H1 (cell line): Measurements from ENCODE around the gene CLPTM1L. TPM values are rescaled to one million over a fixed set of nuclear protein-coding genes. Genes with fewer than 3 reads are reported as not detected.
"Not testable (repeated sequence)": the region's sequence is repeated elsewhere in the genome, so short reads cannot be mapped to it uniquely, and the experiment has no call there.

Source experiments
- CTCF ChIA-PET: fragments of 300-600 bp; sonication (Branson Sonifier 250); formaldehyde crosslinking; loops from one replicate; lab custom pipeline; 2021; ENCODE audit not compliant: partially characterized antibody; lab: Charles Lee
- POLR2A ChIA-PET: fragments of 300-600 bp; sonication (Branson Sonifier 250); formaldehyde crosslinking; loops from one replicate; lab custom pipeline; 2021; ENCODE audit warnings: inconsistent platforms; ENCODE audit not compliant: partially characterized antibody; lab: Charles Lee
- DNase-seq, 2 experiments: peaks; one replicate each; pipeline versions ENCODE4 v3.0.0 to v3.0.0-alpha.2; 2010 to 2022; ENCODE audit warnings: low spot score in 2 of 2, low read depth in 1 of 2, mixed read lengths in 1 of 2
- FAIRE-seq: peaks from 2 replicates; lab custom pipeline; 2011; peaks lifted over from hg19 to GRCh38; lab: Jason Lieb, UNC
- H2AFZ ChIP-seq: 2 replicates; pipeline ENCODE4 v1.8.1; 2012; ENCODE audit warnings: low read length, inconsistent platforms
- H2AK5ac ChIP-seq: 2 replicates; pipeline ENCODE4 v1.6.1; 2013; ENCODE audit warnings: low read depth, low read length
- H2BK120ac ChIP-seq: replicated peaks from 2 replicates; pipeline ENCODE3; 2013; ENCODE audit warnings: low read depth, low read length, inconsistent platforms
- H2BK12ac ChIP-seq: 2 replicates; pipeline ENCODE4 v1.6.1; 2013; ENCODE audit warnings: low read depth, low read length
- H2BK15ac ChIP-seq: 2 replicates; pipeline ENCODE4 v1.6.1; 2013; ENCODE audit warnings: low read length
- H2BK20ac ChIP-seq: 2 replicates; pipeline ENCODE4 v1.6.1; 2013; ENCODE audit warnings: low read length
- H2BK5ac ChIP-seq: 2 replicates; pipeline ENCODE4 v1.6.1; 2013; ENCODE audit warnings: low read depth, low read length
- H3K14ac ChIP-seq: 2 replicates; pipeline ENCODE4 v1.6.1; 2013; ENCODE audit warnings: inconsistent platforms; ENCODE audit not compliant: insufficient read length
- H3K18ac ChIP-seq: 2 replicates; pipeline ENCODE4 v1.6.1; 2013; ENCODE audit warnings: low read length; ENCODE audit errors: extremely low read depth
- H3K23ac ChIP-seq: 2 replicates; pipeline ENCODE4 v1.6.1; 2013; ENCODE audit warnings: inconsistent platforms; ENCODE audit not compliant: insufficient read length
- H3K23me2 ChIP-seq: 2 replicates; pipeline ENCODE4 v1.6.1; 2013; ENCODE audit warnings: low read depth, low read length
- H3K27ac ChIP-seq: 2 replicates; pipeline ENCODE4 v1.6.1; 2011; ENCODE audit warnings: low read depth, low read length, inconsistent platforms
- H3K27me3 ChIP-seq, 4 experiments: replicated peaks in 1 of 4; 1 replicate in 1 of 4; 2 replicates in 3 of 4; pipeline versions ENCODE4 v1.6.1 to v1.8.1; 2011 to 2013; ENCODE audit warnings: low read length in 3 of 4, mild to moderate bottlenecking in 3 of 4, inconsistent platforms in 2 of 4, mixed read lengths in 2 of 4, moderate library complexity in 1 of 4; ENCODE audit not compliant: control insufficient read depth in 3 of 4, insufficient read depth in 3 of 4; ENCODE audit errors: extremely low read depth in 1 of 4
- H3K36me3 ChIP-seq, 4 experiments: 2 replicates each; pipeline versions ENCODE4 v1.6.1 to v1.8.1; 2011 to 2013; ENCODE audit warnings: mild to moderate bottlenecking in 4 of 4, low read length in 3 of 4, moderate library complexity in 2 of 4, control low read depth in 1 of 4, inconsistent platforms in 1 of 4; ENCODE audit not compliant: insufficient read depth in 4 of 4, control insufficient read depth in 2 of 4
- H3K4ac ChIP-seq: replicated peaks from 2 replicates; pipeline ENCODE3; 2013; ENCODE audit warnings: low read length, low read depth, mixed read lengths, inconsistent platforms; ENCODE audit not compliant: insufficient read length
- H3K4me1 ChIP-seq, 4 experiments: replicated peaks in 1 of 4; 1 replicate in 1 of 4; 2 replicates in 3 of 4; pipeline versions ENCODE4 v1.6.1 to v1.8.1; 2011 to 2013; ENCODE audit warnings: low read length in 3 of 4, inconsistent platforms in 2 of 4, mixed read lengths in 1 of 4; ENCODE audit not compliant: insufficient read depth in 4 of 4, control insufficient read depth in 3 of 4
- H3K4me2 ChIP-seq, 2 experiments: 2 replicates each; pipeline versions ENCODE4 v1.6.1 to v1.8.1; 2011 to 2013; ENCODE audit warnings: low read depth in 2 of 2, low read length in 2 of 2, control low read depth in 1 of 2, inconsistent platforms in 1 of 2, mild to moderate bottlenecking in 1 of 2; ENCODE audit not compliant: insufficient read depth in 1 of 2
- H3K4me3 ChIP-seq, 4 experiments: fragments of 200-600, 300-600 bp in 1 of 4; sonication (generic), shearing (Covaris generic), sonication (Bioruptor Twin) in 1 of 4; 2 replicates each; pipeline versions ENCODE4 v1.5.1 to v1.8.1; 2011 to 2016; ENCODE audit warnings: low read length in 4 of 4, low read depth in 3 of 4, control low read depth in 2 of 4, inconsistent platforms in 2 of 4, mild to moderate bottlenecking in 2 of 4, mixed read lengths in 1 of 4, moderate library complexity in 1 of 4; ENCODE audit not compliant: insufficient read depth in 2 of 4; ENCODE audit errors: extremely low read depth in 1 of 4
- H3K56ac ChIP-seq: replicated peaks from 2 replicates; pipeline ENCODE3; 2013; ENCODE audit warnings: low read depth, mild to moderate bottlenecking, mixed read lengths, low read length, inconsistent platforms; ENCODE audit not compliant: insufficient read length
- H3K79me1 ChIP-seq: 2 replicates; pipeline ENCODE4 v1.6.1; 2013; ENCODE audit warnings: low read depth, low read length, control low read depth
- H3K79me2 ChIP-seq, 2 experiments: 2 replicates each; pipeline versions ENCODE4 v1.6.1 to v1.8.1; 2012 to 2013; ENCODE audit warnings: low read length in 2 of 2, mild to moderate bottlenecking in 2 of 2, inconsistent platforms in 1 of 2; ENCODE audit not compliant: insufficient read depth in 2 of 2, control insufficient read depth in 1 of 2
- H3K9ac ChIP-seq, 4 experiments: replicated peaks in 1 of 4; 1 replicate in 1 of 4; 2 replicates in 3 of 4; pipeline versions ENCODE4 v1.6.1 to v1.8.1; 2011 to 2013; ENCODE audit warnings: low read depth in 3 of 4, low read length in 3 of 4, control low read depth in 2 of 4, mild to moderate bottlenecking in 2 of 4, moderate library complexity in 2 of 4, inconsistent platforms in 1 of 4; ENCODE audit errors: extremely low read depth in 1 of 4
- H3K9me3 ChIP-seq, 2 experiments: 2 replicates each; pipeline versions ENCODE4 v1.6.1 to v1.8.1; 2012 to 2013; ENCODE audit warnings: mild to moderate bottlenecking in 2 of 2, moderate library complexity in 2 of 2, control low read depth in 1 of 2, inconsistent platforms in 1 of 2, low read depth in 1 of 2, low read length in 1 of 2, mixed read lengths in 1 of 2; ENCODE audit not compliant: insufficient read depth in 2 of 2
- H4K20me1 ChIP-seq, 2 experiments: replicated peaks in 1 of 2; 2 replicates each; pipeline versions ENCODE3 to v1.8.1; 2011 to 2013; ENCODE audit warnings: inconsistent platforms in 2 of 2, low read length in 2 of 2, mild to moderate bottlenecking in 1 of 2; ENCODE audit not compliant: insufficient read depth in 2 of 2, control insufficient read depth in 1 of 2
- H4K5ac ChIP-seq: 2 replicates; pipeline ENCODE4 v1.6.1; 2013; ENCODE audit warnings: low read length, low read depth, mixed read lengths, inconsistent platforms; ENCODE audit not compliant: insufficient read length
- H4K8ac ChIP-seq: 2 replicates; pipeline ENCODE4 v1.8.0; 2013; ENCODE audit warnings: mild to moderate bottlenecking, moderate library complexity, low read length, inconsistent platforms; ENCODE audit not compliant: insufficient read depth; ENCODE audit errors: extremely low read depth
- H4K91ac ChIP-seq: replicated peaks from 2 replicates; pipeline ENCODE3; 2013; ENCODE audit warnings: low read length, mixed read lengths, inconsistent platforms; ENCODE audit not compliant: insufficient read length
- WGBS, 2 experiments: shearing (Covaris generic) in 1 of 2; methylation state at CpG; one replicate each; pipeline versions ENCODE4 v1.1.6 to v1.1.7; 2013 to 2015; ENCODE audit warnings: low lambda C conversion rate in 2 of 2, mixed read lengths in 2 of 2, inconsistent platforms in 1 of 2, low coverage in 1 of 2, missing lambda C conversion rate in 1 of 2; ENCODE audit not compliant: insufficient replicate concordance in 2 of 2, insufficient coverage in 1 of 2, insufficient read length in 1 of 2; ENCODE audit errors: extremely low coverage in 1 of 2, missing lambda C conversion rate in 1 of 2; 5-methylcytosine and 5-hydroxymethylcytosine counted together
- polyA plus RNA-seq, 7 experiments: library from polyadenylated mRNA; depleted of rRNA in 3 of 7; stranded (reverse) in 5 of 7; unstranded in 2 of 7; fragments of >200 nt in 5 of 7; fragments of 200-250 nt in 2 of 7; gene quantifications; 1 replicate in 5 of 7; 2 replicates in 1 of 7; 4 replicates in 1 of 7; pipeline versions ENCODE4 v1.2.1 to v1.2.3, GENCODE V29; 2011 to 2013; ENCODE audit warnings: missing spikeins in 2 of 7, mixed read lengths in 2 of 7
- total RNA-seq: library from RNA; stranded (reverse); fragmentation: NEBNext Ultra II Directional; extraction: Animal tissue kit (Norgen Biotek cat#: 25700); gene quantifications from 2 replicates; pipeline ENCODE4 v1.2.1, GENCODE V29; 2021

Gene CLPTM1L
- total and polyA plus RNA-seq, 2 of the 8 experiments (the other 6 are each of a cell fraction or from before 2014, with no cell fraction given) = 102 to 119 TPM

- not testable (repeated sequence) for H3K9ac ChIP-seq, H4K91ac ChIP-seq, H2BK120ac ChIP-seq, H2BK20ac ChIP-seq, H3K4ac ChIP-seq, H3K4me1 ChIP-seq, H3K4me2 ChIP-seq, H2BK12ac ChIP-seq, H3K18ac ChIP-seq, H3K4me3 ChIP-seq, DNase-seq, H3K14ac ChIP-seq, H3K27ac ChIP-seq, FAIRE-seq, H2AK5ac ChIP-seq, H3K23ac ChIP-seq, H3K56ac ChIP-seq, H3K23me2 ChIP-seq, H2BK5ac ChIP-seq, H4K8ac ChIP-seq, H4K5ac ChIP-seq, H2AFZ ChIP-seq, H2BK15ac ChIP-seq, H3K79me1 ChIP-seq, H3K9me3 ChIP-seq, H3K27me3 ChIP-seq
- CTCF ChIA-PET = interaction anchor here (0.7 kb wide), 1 partner anchor 246 kb away, joined by 3 read pairs; no protein-coding TSS in a partner anchor
- WGBS, 2 experiments = 88% methylated on average over 40 of the region's 40 CpGs; no CpG with 5 or more reads in 1 of the 2 experiments
- Histone ChIP-seq H4K20me1 (peaks cover 6 to 13% of the 10 kb centered on the region in 2 experiments), H3K79me2 (peaks cover 0 to 30% of the 10 kb centered on the region in 2 experiments; a peak in 3 of 4 replicates), H3K36me3 (peaks cover 0 to 18% (median 7%) of the 10 kb centered on the region in 4 experiments; a peak in 5 of 8 replicates)
- POLR2A ChIA-PET = interaction anchor here (0.6 to 0.7 kb wide), 2 partner anchors 15 to 68 kb away, joined by 3 read pairs; no protein-coding TSS in a partner anchor
Measured at GRCh38 chr5:1282993-1283728, 61.7 kb downstream of the CLPTM1L start.
